ENCODE data around the gene PMM2.
"Not testable (repeated sequence)": the region's sequence is repeated elsewhere in the genome, so short reads cannot be mapped to it uniquely, and the experiment has no call there.

The PMM2 gene

DNA sequence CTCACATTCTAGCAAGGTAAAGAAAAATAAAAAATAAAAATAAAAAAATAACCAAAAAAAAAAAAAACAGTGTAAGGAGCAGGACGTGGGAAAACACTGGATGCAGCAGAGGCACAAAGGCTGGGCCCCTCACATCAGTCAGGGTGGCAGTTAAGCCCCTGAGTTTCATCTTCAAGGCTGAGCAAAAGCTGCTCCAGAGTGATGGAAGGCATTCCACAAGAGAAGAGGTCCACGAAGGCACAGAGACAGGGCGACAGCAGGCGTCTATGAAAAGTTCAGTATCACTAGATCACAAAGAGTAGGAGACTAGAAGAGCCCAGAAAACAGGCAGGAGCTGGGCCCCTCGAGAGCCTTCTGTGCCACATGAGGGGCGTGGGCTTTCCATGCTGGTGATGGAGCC is 12.2 kb upstream of the PMM2 start:
- no peak for FAIRE-seq

DNA sequence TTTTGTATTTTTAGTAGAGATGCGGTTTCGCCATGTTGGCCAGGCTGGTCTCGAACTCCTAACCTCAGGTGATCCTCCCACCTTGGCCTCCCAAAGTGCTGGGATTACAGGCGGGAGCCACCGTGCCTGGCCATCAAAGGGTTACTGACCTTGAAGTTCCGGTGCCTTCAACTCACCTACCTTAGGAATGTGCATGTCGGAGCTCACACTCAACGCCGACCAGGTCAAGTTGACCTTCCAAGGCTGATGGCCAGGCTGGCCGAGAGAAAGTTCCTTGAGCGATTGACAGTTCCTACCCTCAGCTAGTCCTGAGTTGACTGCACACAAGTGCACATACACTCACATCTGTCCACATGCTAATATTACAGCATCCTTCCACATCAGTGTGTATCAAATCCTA is 11.3 kb upstream of the PMM2 start:
- FAIRE-seq: not testable (repeated sequence)

DNA sequence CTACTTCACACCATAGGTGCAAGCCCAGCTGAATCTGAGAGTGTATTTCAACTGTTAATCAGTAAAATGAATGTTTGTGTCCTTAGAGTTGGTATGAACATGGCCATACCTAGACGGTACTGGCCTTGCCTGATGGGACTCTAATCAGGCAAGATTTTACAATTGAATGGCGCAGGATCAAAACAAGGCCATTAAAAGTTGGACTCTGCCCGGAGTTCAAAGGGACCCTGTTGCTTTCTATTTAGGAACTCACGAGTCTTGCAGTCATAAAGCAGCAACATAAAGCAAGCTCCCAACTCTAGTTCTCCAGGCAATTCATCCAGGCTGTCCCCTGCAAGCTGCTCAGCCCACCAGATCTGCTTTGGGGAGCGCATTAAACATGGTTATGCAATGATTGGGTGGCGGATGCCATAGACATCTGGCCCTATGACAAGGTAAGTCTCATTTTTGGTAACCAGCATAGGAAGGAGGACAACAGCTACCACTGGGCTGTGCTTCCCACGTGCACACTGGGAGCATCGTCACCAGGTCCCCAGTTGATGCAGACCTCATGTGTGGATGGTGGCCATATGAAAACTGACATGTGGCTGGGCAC is 9.0 kb upstream of the PMM2 start:
- no peak for FAIRE-seq

DNA sequence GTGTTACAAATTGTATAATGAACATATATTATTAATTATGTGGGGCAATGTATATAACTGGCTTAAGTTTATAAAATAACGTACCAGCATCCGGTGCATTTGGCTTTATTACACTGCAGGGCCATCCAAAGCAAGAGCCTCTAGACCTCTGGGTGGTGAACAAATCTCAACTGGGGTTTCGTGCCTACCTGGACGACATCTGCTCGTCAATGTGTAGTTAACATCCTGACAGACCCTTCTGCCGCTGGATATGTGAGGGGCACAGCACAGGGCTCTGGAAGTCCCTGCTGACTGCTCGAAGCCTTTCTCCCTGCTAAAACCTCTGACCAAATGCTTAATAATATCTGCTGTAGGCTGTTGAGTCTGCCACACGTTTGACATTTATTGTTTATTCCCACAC is 2.5 kb upstream of the PMM2 start:
- FAIRE-seq: no peak

DNA sequence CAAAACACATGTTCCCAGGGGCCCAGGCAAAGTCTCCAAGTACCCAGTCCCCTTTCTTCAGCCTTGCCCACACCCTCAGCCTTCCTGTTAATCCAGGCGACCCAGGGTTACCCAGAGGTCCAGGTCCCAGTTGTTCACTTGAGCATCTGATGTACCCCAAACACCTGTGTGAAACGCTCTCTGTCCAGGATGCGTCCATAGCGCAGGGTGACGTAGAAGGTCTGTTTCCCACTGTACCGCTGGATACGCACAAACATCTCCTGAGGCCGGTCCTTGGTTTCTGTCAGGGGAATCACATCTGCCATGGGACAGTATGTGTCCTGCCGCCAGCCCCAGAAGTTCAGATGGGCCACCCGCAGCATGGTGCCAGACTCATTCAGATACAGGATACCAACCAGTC is 1.8 kb upstream of the PMM2 start:
- no peak for FAIRE-seq

DNA sequence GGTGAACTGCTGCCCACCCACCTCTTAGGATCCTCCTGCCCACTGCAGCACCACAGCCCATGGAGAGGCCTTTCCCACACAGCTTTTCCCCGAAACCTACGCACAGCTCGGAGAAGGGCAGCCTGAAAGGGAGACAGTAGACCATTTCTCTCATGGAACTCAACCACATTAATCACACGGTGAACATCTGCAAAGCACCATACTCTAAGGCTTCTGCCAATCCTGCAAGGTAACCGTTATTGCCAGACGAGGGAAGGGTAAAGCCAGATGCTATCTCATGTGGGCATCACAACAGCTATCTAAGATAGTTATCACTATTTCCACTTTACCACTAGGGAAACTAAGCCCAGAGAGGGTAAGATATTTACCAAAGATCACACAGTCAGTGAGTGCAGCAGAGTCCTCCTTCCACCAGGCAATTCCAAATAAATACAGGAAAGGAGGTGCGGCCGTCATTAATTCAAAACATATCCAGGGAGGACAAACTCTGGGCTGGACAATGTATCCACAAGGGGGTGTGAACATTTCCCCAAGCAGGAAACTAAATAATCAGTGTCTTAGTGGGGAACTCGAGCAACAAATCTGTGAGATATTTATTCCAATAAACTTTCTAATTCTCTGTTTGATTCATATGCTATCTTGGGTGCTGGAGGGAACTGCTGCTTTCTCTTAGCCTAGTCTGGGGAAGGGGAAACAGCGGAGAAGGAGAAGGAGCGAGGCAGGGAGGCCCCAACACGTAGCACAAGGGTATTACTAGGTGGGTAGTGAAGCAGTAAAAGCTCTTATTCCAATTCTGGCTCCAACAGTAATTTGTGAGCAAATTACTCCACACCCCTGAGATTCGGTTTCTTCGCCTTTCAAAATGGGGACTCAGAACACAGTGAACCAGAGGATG is 923 bp upstream of the PMM2 start:
- FAIRE-seq: no peak

DNA sequence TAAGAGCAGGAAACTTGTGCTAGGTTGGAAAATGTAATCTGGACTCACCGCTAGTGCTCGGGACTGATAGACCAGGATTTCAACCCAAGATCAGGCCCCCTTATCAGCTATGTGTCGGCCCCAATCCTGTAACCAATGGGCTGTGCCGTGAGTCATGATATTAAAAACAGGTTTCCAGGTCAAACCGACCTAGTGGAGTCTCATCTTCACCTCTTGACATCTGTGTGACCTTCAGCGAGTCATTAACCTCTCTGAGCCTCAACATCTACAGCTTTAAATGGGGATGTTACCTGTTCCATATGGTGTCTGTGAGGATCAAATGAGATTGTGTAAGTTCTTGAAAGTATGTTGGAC is 512 bp downstream of the PMM2 start:
- FAIRE-seq: no peak

DNA sequence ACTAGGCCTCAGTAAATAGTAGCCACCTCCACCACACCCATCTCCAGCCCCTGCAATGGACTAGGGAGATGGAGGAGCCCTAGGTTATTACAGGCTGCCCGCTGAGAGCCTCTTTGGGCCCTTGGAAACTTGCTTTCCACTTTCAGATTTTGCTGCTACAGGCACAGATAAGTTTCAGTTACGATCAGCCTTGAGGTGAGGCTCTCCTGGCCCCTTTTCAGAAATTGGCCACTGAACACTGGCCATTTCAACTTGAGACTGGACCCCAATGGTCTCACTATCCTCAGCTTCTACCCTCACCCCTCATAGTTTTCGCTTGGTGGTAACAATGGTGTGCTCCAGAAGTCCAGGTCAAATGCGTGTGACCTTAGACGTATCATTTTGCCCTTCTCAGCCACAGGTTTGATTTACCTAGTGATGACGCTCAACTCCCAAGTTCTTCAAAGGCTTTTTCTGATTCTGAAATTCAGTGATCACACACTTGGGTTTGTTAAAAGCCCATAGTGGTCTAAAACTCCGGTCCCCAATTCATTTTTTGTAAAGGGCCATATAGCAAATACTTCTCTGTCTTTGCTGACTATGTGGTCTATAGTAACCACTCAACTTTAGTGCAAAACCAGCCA is 1.0 kb downstream of the PMM2 start:
- no peak for FAIRE-seq

DNA sequence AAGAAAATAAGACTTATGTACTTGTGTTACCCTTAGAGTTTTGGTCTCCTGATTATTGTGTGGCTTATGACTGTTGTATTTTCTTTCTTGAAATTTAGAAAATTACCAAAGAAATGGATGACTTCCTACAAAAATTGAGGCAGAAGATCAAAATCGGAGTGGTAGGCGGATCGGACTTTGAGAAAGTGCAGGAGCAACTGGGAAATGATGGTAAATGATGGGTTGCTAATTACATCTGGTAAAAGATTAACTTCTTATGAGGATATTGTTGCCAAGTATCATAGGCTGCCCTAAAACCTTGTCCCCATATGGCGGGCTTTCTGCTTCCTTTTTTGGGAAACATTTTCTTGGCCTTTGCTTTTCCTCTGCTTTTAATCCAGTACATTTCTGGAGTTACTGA is 4.1 kb downstream of the PMM2 start:
- no peak for FAIRE-seq

DNA sequence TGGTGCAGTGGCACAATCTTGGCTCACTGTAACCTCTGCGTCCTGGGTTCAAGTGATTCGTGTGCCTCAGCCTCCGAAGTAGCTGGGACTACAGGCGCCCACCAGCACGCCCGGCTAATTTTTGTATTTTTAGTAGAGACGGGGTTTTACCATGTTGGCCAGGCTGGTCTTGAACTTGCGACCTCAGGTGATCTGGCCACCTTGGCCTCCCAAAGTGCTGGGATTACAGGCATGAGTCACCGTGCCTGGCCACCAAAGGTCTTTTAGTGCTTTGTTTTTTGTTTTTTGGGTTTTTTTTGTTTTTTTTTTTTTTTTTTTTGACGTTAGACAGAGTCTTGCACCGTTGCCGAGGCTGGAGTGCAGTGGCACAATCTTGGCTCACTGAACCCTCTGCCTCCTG is 6.1 kb downstream of the PMM2 start:
- not testable (repeated sequence) for FAIRE-seq

DNA sequence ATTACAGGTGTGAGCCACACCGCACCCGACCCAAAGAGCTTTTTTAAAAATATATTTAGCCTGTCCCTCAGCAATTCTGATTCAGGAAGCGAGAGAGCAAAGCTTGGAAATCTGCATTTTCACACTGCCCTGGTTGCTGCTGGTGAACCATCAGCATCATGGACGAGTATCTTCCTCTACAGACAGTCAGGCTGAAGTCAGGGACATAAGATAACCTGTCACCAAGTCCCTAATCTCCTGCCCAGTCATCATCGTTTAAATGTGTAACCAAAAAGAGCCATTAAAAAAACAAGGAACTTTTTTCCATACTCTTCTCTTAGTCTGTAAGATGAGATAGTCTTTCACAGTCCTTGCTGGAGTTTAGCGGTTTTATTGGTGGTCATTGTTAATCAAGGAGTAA is 6.7 kb downstream of the PMM2 start:
- no peak for FAIRE-seq

DNA sequence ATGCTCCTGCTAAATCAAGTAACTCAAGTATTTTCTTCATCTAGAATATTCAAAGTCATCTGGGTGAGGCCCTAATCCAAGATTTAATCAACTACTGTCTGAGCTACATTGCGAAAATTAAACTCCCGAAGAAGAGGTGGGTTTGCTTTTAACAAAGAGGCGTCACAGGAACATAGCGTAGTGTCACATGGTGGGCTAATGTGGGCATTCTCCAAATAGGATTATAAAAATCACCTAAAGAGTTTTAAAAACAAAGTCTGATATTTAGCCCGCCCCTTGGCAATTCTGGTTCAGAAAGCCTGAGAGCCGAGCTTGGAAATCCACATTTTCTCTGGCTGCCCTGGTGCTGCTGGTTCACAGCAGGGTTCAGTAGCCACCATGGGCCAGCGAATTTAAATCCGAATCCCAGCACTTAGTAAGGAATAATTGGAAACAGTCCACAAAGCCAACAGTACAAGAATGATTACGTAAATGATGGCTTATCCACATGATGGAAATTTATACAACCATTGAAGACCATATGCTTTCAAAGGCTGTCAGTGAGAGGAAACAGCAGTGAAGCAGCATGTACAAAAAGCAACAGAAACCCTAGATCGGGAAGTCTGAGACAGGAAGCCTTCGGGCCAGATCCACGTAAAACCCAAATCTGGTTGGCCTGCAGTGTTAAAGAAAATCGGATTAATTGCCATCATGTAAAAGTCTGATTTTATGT is 8.8 kb downstream of the PMM2 start:
- no peak for FAIRE-seq

DNA sequence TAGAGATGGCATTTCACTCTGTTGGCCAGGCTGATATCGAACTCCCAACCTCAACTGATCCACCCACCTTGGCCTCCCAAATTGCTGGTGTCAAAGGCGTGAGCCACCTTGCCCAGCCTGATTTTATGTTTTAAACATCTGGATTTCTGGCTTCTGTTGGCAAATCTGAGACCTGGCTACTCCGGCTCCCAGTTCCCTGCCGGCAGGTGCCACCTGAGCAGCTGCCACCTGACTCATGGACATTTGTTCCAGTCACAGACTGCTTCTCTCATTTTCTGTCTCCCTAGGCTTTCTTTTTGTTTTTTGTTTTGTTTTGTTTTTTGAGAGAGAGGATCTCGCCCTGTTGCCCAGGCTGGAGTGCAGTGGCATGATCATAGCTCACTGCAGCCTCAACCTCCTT is 9.6 kb downstream of the PMM2 start:
- FAIRE-seq: no peak

DNA sequence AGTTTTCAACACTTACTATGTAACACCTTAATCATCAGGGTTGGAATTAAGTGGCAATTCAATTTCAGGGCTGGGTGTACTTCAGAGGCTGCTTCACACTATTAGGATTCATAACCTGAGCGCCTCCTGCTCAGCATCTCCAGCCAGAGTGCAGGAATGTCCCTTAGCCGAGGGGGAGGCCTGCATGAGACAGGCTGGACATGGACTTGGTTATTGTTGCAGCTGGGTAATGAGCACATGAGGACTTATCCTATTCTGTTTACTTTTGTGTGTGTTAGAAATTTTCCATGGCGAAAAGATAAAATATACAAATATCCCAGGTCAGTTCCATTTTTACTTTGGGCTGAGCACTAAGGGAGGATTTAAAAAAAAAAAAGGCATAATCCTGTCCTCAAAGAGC is 10.4 kb downstream of the PMM2 start:
- no peak for FAIRE-seq

DNA sequence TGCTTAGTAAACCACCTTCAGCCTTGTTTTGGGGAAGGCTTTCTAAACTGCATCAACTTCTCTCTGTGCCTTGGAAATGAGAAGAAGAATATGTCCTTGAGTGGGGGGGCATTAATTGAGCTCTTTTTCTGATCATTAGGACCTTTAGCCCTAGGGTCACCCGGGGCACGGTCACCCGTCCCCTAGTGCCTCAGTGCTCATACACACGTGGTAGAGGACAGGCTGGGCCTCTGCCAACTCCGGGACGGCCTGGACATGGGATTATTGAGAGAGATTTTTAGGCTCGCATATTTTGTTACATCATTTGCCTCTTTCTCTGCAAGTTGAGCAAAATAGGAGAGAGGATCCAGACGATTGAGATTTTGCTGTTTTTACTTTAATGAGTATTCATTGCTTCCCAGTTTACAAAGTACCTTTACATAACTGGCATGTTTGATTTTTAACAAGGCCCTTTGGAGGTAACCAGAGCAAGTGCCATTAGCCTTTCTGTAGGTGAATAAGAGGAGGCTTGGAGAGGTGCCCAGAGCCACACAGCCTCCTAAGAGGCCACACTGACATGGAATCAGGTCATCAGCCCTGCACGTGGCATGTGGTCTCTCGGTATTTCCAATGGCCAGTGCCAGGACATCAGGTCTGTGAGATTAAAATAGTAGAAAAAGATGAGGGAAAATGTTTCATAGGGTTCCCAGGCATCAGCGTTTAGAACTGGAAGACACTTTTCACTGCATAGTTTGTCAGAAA is 11.1 kb downstream of the PMM2 start:
- FAIRE-seq: no peak

DNA sequence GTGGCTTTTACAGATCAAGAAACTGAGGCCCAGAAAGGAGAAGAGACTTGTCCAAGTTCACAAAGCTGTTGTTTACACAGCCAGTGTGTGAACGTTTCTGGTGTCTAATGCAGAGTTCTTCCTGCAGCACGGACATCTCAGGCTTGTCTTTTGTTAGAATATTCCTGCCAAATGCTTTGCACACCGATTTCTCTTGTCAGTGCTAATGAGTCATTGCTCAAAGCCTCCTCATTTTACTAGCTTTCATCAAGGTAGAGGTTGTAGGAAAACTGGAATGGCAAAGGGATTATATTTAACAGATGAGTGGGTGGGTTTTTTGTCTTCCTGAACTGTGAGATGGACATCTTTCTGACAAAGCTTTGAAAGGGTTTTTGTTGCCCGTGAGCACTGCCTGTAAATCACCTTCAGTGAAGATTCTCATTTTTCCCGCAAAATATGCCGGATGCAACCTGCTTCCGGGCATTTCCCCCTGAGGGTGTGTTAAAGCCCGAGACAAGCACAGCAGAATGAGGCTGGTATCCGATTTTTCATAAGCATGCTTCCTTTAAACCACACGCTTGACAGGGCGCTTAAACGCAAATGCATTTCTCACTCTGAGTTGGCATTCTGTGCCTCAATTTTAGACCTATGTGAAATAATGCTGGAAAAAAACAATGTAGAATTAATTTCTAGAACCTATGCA is 14.7 kb downstream of the PMM2 start:
- FAIRE-seq: no peak

DNA sequence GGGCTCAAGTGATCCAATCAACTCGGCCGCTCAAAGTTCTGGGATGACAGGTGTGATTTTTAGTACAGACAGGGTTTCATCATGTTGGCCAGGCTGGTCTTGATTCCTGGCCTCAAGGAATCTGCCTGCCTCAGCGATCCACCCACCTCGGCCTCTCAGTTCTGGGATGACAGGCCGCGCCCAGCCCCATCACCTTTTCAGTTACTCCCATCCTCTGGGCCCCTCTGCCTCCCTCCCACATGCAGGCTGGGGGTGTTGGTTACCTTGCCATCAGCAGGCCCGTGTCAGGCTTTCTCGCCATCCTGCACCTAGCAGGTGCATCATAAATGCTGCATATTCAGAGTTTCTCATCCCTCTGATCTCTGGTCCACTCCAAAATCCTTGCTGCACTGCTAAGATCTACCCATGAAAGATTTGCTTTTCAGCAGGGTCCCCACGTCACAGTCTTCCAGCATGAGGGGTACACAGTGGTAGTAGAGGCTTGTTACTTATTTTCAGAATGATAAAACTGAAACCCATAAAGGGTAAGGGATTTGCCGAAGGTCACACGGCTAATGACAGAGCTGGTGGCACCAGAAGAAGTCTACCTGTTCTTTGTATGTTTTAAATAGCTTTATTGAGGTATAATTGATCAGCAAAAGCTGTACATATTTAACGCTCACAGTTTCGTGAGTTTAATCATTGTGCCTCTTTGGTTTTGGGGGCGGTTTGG is 16.6 kb downstream of the PMM2 start:
- FAIRE-seq: no peak

DNA sequence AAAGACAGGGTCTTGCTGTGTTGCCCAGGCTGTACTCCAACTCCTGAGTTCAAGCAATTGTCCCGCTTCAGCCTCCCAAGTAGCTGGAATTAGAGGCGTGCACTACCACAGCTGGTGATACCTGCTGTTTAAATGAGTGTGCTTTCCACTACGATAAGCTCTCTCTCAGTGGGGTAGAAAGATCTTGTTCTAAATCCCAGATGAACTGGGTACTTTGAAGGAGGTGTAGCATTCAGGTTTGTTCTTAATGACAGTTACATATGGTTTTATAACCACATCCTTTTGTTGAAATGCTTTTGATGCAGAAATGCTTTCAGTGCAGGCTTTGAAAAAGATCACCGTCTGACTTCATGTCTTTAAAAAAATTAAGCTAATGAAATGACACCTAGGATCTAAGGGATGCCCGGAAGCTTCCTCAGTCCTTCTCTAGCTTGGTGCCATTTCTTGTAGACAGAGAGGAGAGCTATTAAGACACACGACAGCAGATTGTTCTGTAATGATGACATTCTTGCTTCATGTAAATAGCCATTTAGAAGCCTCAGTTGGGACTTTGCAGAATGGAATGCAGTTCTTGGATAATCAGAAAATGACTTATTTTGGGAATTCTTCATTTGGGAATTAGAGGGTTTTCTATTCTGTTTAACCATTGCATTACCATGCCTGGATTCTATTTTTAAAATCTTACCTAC is 19.5 kb downstream of the PMM2 start:
- no peak for FAIRE-seq

DNA sequence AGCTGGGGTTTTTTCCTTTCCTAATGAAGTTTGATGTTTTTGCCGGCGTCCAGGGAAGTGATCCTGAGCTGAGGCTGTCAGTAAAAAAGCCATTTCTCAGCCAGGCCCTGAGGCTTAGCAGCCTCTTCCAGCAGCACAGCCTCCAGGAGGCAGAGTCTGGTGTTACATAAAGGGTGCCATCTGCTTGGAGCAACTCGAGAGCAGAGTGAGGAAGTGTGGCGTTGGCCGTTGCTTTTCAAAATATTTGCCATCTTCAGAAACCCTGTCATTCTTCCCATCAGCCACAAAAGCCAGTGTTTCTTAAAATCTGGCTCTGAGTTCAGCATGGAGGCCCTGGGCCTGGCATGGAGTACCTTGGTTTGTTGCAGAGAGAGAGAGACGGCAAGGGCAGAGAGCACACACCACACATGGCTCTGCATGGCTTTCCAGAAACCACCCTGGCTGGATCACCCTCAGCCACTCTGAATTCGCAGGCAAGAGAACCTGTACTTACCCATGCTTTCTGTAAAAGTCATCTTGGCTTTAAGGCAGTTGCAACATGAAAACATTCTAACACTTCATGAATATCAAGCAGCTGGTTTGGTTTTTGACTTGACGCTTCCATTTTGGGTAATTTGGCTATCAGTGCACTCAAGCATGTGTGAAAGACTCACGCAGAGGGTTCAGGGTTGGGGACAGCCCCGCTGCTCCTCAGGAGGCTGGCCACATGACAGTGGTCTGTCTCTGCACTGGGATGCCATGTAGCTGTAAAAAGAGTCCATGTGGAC is 21.0 kb downstream of the PMM2 start:
- no peak for FAIRE-seq

DNA sequence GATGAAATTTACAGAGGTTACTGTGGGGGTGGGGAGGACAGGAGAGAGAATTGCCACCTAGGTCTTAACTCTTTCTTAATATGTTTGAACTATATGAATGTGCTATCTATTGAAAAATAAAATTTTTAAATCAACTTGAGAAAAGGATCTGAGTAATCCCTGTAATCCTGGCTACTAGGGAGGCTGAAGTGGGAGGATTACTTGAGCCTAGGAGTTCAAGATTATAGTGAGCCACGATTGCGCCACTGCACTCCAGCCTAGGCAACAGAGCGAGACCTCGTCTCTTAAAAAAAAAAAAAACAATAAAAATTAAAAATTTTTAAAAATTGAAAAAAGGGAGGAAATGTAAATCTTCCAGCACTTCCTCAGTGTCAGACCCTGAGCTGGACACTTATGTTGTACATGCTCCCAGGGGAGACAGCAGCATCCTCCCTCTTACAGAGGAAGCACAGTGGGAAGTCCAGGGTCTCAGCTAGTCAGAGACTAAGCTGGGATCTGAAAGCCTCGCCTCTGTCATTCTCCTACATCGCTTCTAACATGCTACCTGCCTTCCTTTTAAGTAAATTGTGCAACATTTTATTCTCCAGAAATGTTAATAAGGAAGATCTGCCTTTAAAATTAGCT is 21.9 kb downstream of the PMM2 start:
- no peak for FAIRE-seq
